Osteocyte (in vitro differentiated cells): ENCODE results near the gene SSBP3. TPM values are rescaled to one million over a fixed set of nuclear protein-coding genes. Genes with fewer than 3 reads are reported as not detected.

Source experiments
- DNase-seq: peaks from one replicate; pipeline ENCODE4 v3.0.0; 2021; ENCODE audit warnings: mixed read lengths; ENCODE audit not compliant: unreplicated experiment; ENCODE audit errors: extremely low spot score
- H3K27ac Mint-ChIP-seq: one replicate; pipeline ENCODE4 v1.8.0; 2021; ENCODE audit warnings: mild to moderate bottlenecking, mixed read lengths; ENCODE audit not compliant: unreplicated experiment
- H3K27me3 Mint-ChIP-seq: one replicate; pipeline ENCODE4 v1.8.0; 2021; ENCODE audit warnings: mixed read lengths; ENCODE audit not compliant: unreplicated experiment
- H3K36me3 Mint-ChIP-seq: one replicate; pipeline ENCODE4 v1.8.0; 2021; ENCODE audit warnings: mixed read lengths; ENCODE audit not compliant: unreplicated experiment
- H3K4me1 Mint-ChIP-seq: one replicate; pipeline ENCODE4 v1.8.0; 2021; ENCODE audit warnings: mixed read lengths; ENCODE audit not compliant: unreplicated experiment
- H3K4me3 Mint-ChIP-seq: one replicate; pipeline ENCODE4 v1.8.0; 2021; ENCODE audit warnings: mild to moderate bottlenecking, moderate library complexity, mixed read lengths; ENCODE audit not compliant: unreplicated experiment
- H3K9me3 Mint-ChIP-seq: one replicate; pipeline ENCODE4 v1.8.0; 2021; ENCODE audit warnings: mixed read lengths; ENCODE audit not compliant: unreplicated experiment
- CTCF ChIP-seq: fragments of 200-600 bp; sonication (generic); IDR thresholded peaks from 2 replicates; pipeline ENCODE4 v1.5.0; 2021; ENCODE audit warnings: antibody characterized with exemption, mild to moderate bottlenecking, moderate library complexity
- total RNA-seq: library from RNA; stranded (reverse); gene quantifications from 2 replicates; pipeline ENCODE4 v1.2.1, GENCODE V29; 2021

Gene SSBP3
- total RNA-seq, 1 donor from 2014 or later = 56.4 TPM

- Mint-ChIP-seq H3K4me3 (no peak overlapping the region), H3K27me3 (no peaks in the 10 kb centered on the region)
Observed at GRCh38 chr1:54180701-54181360, 225.4 kb downstream of the SSBP3 start.

GRCh38 chr1:54178296-54179070 lies 227.7 kb downstream of the SSBP3 start:
- H3K4me3 Mint-ChIP-seq = no peak overlapping the region
- no peaks in the 10 kb centered on the region for H3K27me3 Mint-ChIP-seq
- H3K27ac Mint-ChIP-seq = no peak overlapping the region
- no peaks in the 10 kb centered on the region for H3K4me1 Mint-ChIP-seq
- DNase-seq = no peak
- H3K9me3 Mint-ChIP-seq = no peaks in the 10 kb centered on the region
- peaks cover 4% of the 10 kb centered on the region for H3K36me3 Mint-ChIP-seq
- no peak for TF ChIP-seq CTCF

More at GRCh38 chr1:54180701-54181360, 225.4 kb downstream of the SSBP3 start:
- peaks cover 7% of the 10 kb centered on the region for H3K36me3 Mint-ChIP-seq
- H3K27ac Mint-ChIP-seq = no peak overlapping the region
- no peaks in the 10 kb centered on the region for H3K4me1 Mint-ChIP-seq
- TF ChIP-seq CTCF = no peak
- no peaks in the 10 kb centered on the region for H3K9me3 Mint-ChIP-seq
- DNase-seq = no peak

GRCh38 chr1:54177726-54178125 lies 228.5 kb downstream of the SSBP3 start:
- Mint-ChIP-seq H3K27ac (no peak overlapping the region), H3K4me3 (no peak overlapping the region), H3K27me3 (no peaks in the 10 kb centered on the region), H3K36me3 (peaks cover 4% of the 10 kb centered on the region), H3K4me1 (peaks cover 1% of the 10 kb centered on the region), H3K9me3 (no peaks in the 10 kb centered on the region)
- TF ChIP-seq CTCF = no peak
- no peak for DNase-seq

- Mint-ChIP-seq H3K27me3 (no peaks in the 10 kb centered on the region), H3K4me3 (no peak overlapping the region), H3K9me3 (no peaks in the 10 kb centered on the region), H3K36me3 (peaks cover 4% of the 10 kb centered on the region), H3K4me1 (peaks cover 3% of the 10 kb centered on the region), H3K27ac (no peak overlapping the region)
- TF ChIP-seq CTCF = no peak
- no peak for DNase-seq
Observed at GRCh38 chr1:54176621-54177327, 229.4 kb downstream of the SSBP3 start.

Other genes with a start within 250 kb of the SSBP3 start
- gene CYB5RL, start 206.4 kb downstream of the SSBP3 start, total RNA-seq = 10.7 and 12.4 TPM in 2 replicates
- 73.7 and 78.2 TPM in 2 replicates for gene MRPL37, start 206.2 kb downstream of the SSBP3 start, total RNA-seq
- gene ACOT11, start 141.8 kb upstream of the SSBP3 start, total RNA-seq = 0.24 and 0.35 TPM in 2 replicates
- gene FAM151A, start 217.1 kb upstream of the SSBP3 start, total RNA-seq = not detected in 2 replicates
- gene MROH7, start 235.4 kb upstream of the SSBP3 start, total RNA-seq = 0.11 TPM in 1 of 2 replicates, not detected in the other